Activated B cell treated with CpG ODN at 0.5 μM for 24 hours (primary cell): Measurements from ENCODE around the gene CD101. TPM values are rescaled to one million over a fixed set of nuclear protein-coding genes. Genes with fewer than 3 reads are reported as not detected.

Experiments used
- ATAC-seq: fragments of 200-7000 bp; cut with Tn5 transposase; one replicate; pipeline ENCODE4 v1.10.0; 2021; ENCODE audit warnings: low read depth, mild to moderate bottlenecking, moderate library complexity
- CTCF ChIA-PET: fragments of 350-600 bp; sonication (Branson Sonifier 250); formaldehyde crosslinking; loops from one replicate; lab custom pipeline; 2021; ENCODE audit warnings: antibody characterized with exemption; lab: Charles Lee
- POLR2A ChIA-PET: fragments of 350-600 bp; sonication (Branson Sonifier 250); formaldehyde crosslinking; loops from one replicate; lab custom pipeline; 2021; ENCODE audit warnings: antibody characterized with exemption; lab: Charles Lee
- DNase-seq: peaks from one replicate; pipeline ENCODE4 v3.0.0; 2022
- H3K27ac Mint-ChIP-seq: one replicate; pipeline ENCODE4 v1.8.0; 2020; ENCODE audit warnings: mixed read lengths
- H3K27me3 Mint-ChIP-seq: one replicate; pipeline ENCODE4 v1.8.0; 2021; ENCODE audit warnings: mixed read lengths
- H3K36me3 Mint-ChIP-seq: one replicate; pipeline ENCODE4 v1.8.0; 2021; ENCODE audit warnings: low read depth, mixed read lengths
- H3K4me1 Mint-ChIP-seq: one replicate; pipeline ENCODE4 v1.8.0; 2021; ENCODE audit warnings: mixed read lengths
- H3K4me3 Mint-ChIP-seq: one replicate; pipeline ENCODE4 v1.8.0; 2020; ENCODE audit warnings: mild to moderate bottlenecking, mixed read lengths
- H3K9me3 Mint-ChIP-seq: one replicate; pipeline ENCODE4 v1.8.0; 2020; ENCODE audit warnings: mixed read lengths
- CTCF ChIP-seq: fragments of 200-600 bp; IDR thresholded peaks from one replicate; pipeline ENCODE4 v1.8.0; 2022; ENCODE audit warnings: antibody characterized with exemption, mild to moderate bottlenecking
- intact Hi-C: fragments of 100-400 bp; cut with micrococcal nuclease; formaldehyde crosslinking; loops from one replicate; pipeline ENCODE4 v1.15.1; 2024
- total RNA-seq: library from RNA; stranded (reverse); gene quantifications from 2 replicates; pipeline ENCODE4 v1.2.3, GENCODE V29; 2022

The CD101 gene
- total RNA-seq, 1 donor from 2014 or later: 0.42 TPM

DNA sequence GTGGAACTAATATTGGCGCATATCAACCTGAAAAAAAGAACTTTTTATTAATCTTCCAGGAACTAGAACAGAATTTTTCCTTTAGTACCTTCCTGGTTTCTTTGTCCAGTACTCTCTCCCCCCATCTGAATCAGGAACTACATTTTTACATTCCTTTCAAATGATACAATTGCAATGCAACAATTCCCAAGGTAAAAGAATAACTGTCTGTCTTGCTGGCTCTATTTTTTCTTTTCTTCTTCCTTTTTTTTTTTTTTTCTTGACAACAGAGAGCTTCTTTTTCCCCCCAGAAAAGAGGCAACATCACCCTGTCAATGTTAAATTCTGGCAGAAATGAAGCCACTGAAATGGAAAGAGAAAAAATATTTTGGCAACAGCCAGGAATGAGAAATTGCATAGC is 4.5 kb upstream of the CD101 start:
- intact Hi-C loops: no loop called here
- Mint-ChIP-seq H3K4me1 (peaks cover 15% of the 10 kb centered on the region), H3K4me3 (no peak overlapping the region), H3K27me3 (peaks cover 3% of the 10 kb centered on the region), H3K27ac (no peak overlapping the region), H3K9me3 (no peaks in the 10 kb centered on the region), H3K36me3 (no peaks in the 10 kb centered on the region)
- DNase-seq (no peak), ATAC-seq (no peak)
- ChIA-PET POLR2A (no interaction called here), CTCF (no interaction called here)
- TF ChIP-seq CTCF: no peak

- intact Hi-C loops: no loop called here
- CTCF ChIA-PET: no interaction called here
- H3K4me3 Mint-ChIP-seq: no peak overlapping the region
- peaks cover 19% of the 10 kb centered on the region for H3K4me1 Mint-ChIP-seq
- no peaks in the 10 kb centered on the region for H3K36me3 Mint-ChIP-seq
- TF ChIP-seq CTCF: no peak
- POLR2A ChIA-PET: no interaction called here
- ATAC-seq (no peak), DNase-seq (no peak)
- H3K27me3 Mint-ChIP-seq: peaks cover 3% of the 10 kb centered on the region
- H3K27ac Mint-ChIP-seq: no peak overlapping the region
- no peaks in the 10 kb centered on the region for H3K9me3 Mint-ChIP-seq
Observed at GRCh38 chr1:116997636-116998035, 3.9 kb upstream of the CD101 start.

GRCh38 chr1:116999596-116999995 is 2.0 kb upstream of the CD101 start:
- ATAC-seq: no peak
- H3K9me3 Mint-ChIP-seq: no peaks in the 10 kb centered on the region
- DNase-seq: no peak
- intact Hi-C loops: no loop called here
- TF ChIP-seq CTCF: no peak
- H3K4me3 Mint-ChIP-seq: no peak overlapping the region
- H3K27ac Mint-ChIP-seq: no peak overlapping the region
- CTCF ChIA-PET: no interaction called here
- peaks cover 25% of the 10 kb centered on the region for H3K4me1 Mint-ChIP-seq
- POLR2A ChIA-PET: no interaction called here
- H3K27me3 Mint-ChIP-seq: no peaks in the 10 kb centered on the region
- no peaks in the 10 kb centered on the region for H3K36me3 Mint-ChIP-seq

DNA sequence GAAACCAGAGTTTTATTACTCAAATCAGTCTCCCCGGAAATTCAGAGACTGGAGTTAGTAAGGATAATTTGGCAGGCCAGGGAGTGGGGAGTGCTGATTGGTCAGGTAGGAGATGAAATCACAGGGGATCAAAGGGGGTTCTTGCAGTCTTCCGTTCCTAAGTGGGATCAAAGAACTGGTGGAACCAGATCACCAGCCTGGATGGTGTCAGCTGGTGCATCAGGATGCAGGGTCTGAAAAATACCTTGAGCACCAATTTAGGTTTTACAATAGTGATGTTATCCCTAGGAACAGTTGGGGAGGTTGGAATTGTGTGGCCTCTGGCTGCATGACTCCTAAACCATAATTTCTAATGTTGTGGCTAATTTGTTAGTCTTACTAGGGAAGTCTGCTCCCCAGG is 1.4 kb upstream of the CD101 start:
- ATAC-seq: no peak
- Mint-ChIP-seq H3K27me3 (no peaks in the 10 kb centered on the region), H3K27ac (no peak overlapping the region), H3K4me3 (no peak overlapping the region), H3K36me3 (no peaks in the 10 kb centered on the region), H3K4me1 (peaks cover 25% of the 10 kb centered on the region), H3K9me3 (no peaks in the 10 kb centered on the region)
- POLR2A ChIA-PET: no interaction called here
- intact Hi-C loops: no loop called here
- no peak for TF ChIP-seq CTCF
- CTCF ChIA-PET: no interaction called here
- DNase-seq: no peak

DNA sequence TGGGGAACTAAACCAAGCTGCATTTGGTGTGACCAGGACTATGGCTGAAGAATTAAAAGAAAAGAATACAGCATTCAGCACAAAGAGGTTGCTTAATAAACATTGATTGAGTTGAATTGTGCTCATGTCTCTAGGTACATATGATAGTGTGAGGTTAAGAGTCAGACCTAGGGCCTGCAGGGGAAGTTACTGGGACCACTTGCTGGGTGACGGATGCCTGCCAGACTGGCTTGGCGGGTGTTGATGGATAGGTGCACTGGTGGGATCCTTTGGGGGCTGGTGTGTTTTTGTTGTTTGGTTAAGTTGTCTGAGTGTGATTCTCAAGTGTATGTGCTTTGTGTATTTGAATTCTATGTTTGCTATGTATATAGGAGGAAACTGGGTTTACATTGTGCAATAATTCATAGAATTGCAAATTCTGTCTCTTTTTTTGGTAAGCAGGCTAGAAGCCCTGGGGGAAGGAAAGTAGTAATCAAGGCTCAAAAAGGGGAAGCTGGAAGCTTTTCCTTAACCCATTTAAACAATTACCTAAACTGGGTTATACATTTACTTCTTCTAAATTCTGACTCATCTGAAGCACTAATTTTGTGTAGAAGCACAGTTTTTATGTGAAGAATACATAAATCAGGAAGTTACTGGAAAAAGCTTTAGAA is 1.8 kb downstream of the CD101 start:
- no peak for DNase-seq
- no peak for ATAC-seq
- Mint-ChIP-seq H3K4me3 (no peak overlapping the region), H3K27ac (no peak overlapping the region), H3K27me3 (no peaks in the 10 kb centered on the region), H3K9me3 (no peaks in the 10 kb centered on the region), H3K4me1 (peaks cover 25% of the 10 kb centered on the region), H3K36me3 (no peaks in the 10 kb centered on the region)
- ChIA-PET POLR2A (no interaction called here), CTCF (no interaction called here)
- no peak for TF ChIP-seq CTCF
- intact Hi-C loops: no loop called here
